Upper lobe of left lung (tissue), 4 donors: ENCODE measurements around the gene MEPCE.

Source experiments
- POLR2A ChIP-seq, 4 donors: fragments of 450-650 bp; IDR thresholded peaks; one replicate each; pipeline ENCODE4 v1.5.1; 2016 to 2017; ENCODE audit warnings: antibody characterized with exemption in 4 of 4, mild to moderate bottlenecking in 2 of 4
- TF ChIP-seq, protein P1 (sequence below), 6 experiments: fragments of 450-650 bp in 4 of 6; fragments of 200-600 bp in 2 of 6; sonication (generic) in 2 of 6; IDR thresholded peaks; one replicate each; pipeline ENCODE4 v1.5.1; 2016 to 2019; ENCODE audit warnings: antibody characterized with exemption in 6 of 6

DNA sequence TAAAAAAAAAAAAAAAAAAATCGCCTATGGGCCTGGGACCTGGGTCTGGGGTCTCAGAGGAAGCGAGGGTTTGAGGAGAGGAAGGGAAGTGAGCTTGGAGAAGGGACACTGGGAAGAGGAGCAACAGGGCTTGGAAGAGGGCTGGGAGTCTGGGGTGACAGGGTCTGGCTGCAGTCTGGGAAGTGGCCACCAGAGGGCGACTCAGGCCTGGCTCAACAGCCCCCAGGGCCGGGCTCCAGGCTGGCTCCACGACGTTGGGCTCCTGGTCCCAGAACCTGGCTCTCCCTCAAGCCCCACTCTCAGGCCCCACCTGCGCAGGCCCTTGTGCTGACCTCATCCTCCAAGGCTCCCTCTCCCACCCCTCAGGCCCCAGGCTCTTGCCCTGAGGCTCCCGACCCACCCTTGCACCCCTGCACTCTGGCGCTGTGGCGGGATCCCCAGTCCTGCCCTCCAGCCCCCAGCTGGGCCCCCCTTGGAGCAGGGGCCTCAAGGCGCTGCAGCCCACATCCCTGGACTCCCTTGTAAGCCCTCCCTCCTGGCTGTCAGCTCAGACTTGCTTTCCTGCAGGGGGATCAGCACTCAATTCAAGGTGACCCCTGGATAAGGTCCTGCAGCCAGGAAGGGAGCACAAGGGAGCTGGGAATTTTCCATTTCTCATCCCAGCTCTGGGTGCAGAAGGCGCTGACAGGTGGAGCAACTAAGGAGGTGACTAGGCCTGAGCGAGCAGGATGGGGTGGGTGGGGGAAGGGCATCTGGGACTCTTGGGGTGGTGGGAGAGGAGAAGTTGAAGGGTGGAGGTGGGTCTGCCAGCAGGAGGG is 39.8 kb downstream of the MEPCE start:
- TF ChIP-seq POLR2A (IDR thresholded peaks at IDR 0.05): no peak
- TF ChIP-seq, protein P1, sequence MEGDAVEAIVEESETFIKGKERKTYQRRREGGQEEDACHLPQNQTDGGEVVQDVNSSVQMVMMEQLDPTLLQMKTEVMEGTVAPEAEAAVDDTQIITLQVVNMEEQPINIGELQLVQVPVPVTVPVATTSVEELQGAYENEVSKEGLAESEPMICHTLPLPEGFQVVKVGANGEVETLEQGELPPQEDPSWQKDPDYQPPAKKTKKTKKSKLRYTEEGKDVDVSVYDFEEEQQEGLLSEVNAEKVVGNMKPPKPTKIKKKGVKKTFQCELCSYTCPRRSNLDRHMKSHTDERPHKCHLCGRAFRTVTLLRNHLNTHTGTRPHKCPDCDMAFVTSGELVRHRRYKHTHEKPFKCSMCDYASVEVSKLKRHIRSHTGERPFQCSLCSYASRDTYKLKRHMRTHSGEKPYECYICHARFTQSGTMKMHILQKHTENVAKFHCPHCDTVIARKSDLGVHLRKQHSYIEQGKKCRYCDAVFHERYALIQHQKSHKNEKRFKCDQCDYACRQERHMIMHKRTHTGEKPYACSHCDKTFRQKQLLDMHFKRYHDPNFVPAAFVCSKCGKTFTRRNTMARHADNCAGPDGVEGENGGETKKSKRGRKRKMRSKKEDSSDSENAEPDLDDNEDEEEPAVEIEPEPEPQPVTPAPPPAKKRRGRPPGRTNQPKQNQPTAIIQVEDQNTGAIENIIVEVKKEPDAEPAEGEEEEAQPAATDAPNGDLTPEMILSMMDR (IDR thresholded peaks at IDR 0.05): peak; percentile 94 to 98 (median 96)
